Measurements from ENCODE around the gene MED8.

- TF ChIP-seq, protein P1, sequence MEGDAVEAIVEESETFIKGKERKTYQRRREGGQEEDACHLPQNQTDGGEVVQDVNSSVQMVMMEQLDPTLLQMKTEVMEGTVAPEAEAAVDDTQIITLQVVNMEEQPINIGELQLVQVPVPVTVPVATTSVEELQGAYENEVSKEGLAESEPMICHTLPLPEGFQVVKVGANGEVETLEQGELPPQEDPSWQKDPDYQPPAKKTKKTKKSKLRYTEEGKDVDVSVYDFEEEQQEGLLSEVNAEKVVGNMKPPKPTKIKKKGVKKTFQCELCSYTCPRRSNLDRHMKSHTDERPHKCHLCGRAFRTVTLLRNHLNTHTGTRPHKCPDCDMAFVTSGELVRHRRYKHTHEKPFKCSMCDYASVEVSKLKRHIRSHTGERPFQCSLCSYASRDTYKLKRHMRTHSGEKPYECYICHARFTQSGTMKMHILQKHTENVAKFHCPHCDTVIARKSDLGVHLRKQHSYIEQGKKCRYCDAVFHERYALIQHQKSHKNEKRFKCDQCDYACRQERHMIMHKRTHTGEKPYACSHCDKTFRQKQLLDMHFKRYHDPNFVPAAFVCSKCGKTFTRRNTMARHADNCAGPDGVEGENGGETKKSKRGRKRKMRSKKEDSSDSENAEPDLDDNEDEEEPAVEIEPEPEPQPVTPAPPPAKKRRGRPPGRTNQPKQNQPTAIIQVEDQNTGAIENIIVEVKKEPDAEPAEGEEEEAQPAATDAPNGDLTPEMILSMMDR (IDR thresholded peaks at IDR 0.05) = no peak
- no peak for TF ChIP-seq ZFX (IDR thresholded peaks at IDR 0.05; ENCODE audit: borderline replicate concordance)
Observed at GRCh38 chr1:43437031-43437973, 47.7 kb upstream of the MED8 start.

Data from 22Rv1 (cell line).